ENCODE measurements around the gene MRPL10. TPM values are rescaled to one million over a fixed set of nuclear protein-coding genes. Genes with fewer than 3 reads are reported as not detected.
A peak's percentile ranks its signal among the peaks of the same experiment; 100 is the strongest.

MRPL10 gene
- 68.7 TPM for polyA plus RNA-seq (ENCODE audit: insufficient read length)

DNA sequence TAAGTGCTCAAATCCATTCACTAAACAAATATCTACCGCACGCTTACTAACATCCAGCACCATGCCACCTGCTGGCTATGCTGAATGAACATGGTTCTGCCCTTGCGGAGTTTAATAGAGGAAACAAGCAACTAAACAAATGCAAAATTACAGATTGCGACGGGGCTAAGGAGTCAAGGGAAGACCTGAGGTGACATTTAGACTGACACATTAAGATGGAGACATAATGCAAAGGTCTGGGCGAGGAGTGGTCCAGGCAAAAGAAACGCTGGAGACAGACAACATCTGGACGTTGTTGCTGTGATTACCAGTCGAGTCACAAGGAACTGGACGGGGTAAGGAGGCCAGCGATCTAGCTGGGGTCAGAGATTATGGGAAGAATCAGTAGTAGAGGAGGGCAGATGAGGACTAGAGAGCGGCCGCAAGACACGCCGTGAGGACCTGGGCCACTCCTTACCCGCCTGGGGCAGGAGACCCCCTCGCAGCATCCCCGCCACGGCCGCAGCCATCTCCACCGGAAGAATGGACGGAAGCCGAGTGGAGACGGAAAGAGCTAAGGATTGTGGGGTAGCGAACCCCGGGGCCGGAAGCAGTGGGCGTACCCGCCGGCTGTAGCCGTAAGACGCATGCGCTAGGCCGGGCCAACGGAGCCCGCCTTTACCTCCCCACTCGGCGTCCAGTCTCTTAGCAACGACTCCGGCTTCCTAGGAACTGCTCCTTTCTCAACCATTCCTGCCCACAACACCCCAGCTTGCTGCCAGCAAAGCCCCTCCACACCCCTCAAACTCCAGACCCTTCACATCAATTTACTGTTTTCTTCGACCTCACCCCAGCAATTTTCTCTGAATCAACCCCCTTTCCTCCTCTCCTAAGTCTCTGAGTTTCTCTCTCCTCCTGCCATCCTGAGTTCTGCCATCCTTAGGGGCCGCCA lies at the start of gene MRPL10, which contains the start of gene LRRC46:
Gene MRPL10, minus strand, starts transcription at position 539 of the 931 bp plus-strand sequence. Its CDS starts 30 bp downstream, at position 509.
Gene LRRC46, plus strand, starts transcription at position 668 of the 931 bp plus-strand sequence. CDS start 320 bp downstream, outside the sequence.
- peak; percentile 95 for DNase-seq

DNA sequence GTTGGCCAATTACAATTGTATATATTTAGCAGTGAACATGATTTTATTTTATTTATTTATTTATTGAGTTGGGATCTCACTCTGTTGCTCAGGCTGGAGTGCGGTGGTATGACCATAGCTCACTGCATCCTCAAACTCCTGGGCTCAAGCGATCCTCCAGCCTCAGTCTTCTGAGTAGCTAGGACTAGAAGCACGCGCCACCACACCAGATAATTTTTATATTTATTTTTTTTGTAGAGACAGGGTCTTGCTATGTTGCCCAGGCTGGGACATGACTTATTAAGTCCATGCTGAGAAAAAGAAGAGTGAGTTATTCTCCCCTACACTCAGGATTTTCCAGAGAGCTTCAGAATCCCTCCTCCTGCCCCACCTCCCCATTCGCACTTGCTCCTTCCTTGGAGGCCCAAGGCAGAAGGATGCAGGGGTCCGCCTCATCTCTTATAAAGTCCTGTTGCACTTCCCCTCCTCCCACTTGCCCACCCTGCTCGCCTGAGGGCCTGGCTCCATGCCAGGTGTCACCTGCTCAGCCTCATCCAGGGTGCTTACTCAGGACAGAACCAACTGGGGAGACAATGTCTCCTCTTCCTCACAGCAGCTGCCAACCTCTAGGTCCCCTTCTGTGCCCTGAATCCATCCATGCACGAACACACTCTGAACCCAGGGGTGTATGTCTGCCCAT lies 48.6 kb upstream of the MRPL10 start:
- no peak for DNase-seq

DNA sequence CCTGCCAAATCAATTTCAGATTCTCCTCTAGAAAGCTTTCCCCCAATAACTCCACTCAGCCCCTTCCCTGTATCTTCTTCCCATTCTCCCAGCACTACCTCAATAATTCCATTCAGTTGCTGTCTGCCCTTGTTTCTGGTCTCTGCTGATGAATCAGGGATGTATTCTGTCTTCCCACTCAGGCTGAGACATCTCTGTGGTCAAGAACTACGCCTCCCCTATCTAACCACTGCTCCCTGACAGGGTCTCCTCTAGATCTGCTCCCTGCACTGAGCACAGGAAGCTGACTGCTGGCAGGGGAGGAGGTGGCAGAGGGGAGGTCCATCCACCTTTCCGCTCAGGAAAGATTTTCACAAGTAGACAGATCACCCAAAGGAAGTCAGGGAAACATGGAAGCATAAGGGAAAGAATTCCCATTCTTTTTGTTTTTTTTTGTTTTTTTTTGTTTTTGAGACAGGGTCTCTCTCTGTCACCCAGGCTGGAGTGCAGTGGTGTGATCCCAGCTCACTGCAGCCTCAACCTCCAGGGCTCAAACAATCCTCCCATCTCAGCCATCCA lies 47.8 kb upstream of the MRPL10 start:
- no peak for DNase-seq

DNA sequence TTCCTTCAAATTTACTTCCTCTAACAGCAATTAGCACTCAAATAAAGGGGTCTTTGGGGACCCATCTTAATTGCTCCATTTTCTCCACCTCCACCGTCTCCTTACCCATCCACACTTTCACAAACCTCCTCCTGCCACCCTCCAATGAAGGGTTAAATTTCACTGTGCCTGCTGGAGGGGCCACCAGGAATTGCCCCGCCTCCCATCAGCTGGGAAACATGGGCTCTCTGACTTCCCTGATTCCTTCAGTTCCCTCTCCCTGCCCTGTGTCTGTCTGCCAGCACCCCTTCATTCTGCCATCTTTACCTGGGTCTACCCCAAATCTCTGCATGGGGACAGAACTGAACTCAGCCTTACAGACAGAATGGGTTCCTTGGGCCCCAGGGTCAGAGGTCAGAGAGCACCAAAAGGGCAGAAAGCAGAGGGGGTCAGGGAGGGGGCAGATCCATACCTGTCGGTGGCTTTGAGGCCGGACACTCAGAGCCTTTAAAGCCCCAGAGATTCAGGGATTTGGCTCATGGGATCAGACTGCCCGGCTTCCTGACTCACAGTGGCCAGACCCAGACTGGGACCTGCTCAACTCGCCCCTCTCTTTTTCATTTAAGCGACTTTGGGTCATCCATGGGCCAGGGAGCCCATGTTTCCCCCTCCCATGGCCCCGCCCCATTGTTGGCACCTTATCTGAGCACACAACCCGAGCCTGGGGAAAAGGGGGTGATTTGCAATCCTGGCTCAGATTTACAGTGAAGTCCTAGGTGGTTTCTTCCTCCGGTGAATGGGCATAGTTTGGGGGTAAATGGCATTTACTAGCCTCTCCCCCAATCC lies 47.1 kb upstream of the MRPL10 start:
- DNase-seq, result no peak

DNA sequence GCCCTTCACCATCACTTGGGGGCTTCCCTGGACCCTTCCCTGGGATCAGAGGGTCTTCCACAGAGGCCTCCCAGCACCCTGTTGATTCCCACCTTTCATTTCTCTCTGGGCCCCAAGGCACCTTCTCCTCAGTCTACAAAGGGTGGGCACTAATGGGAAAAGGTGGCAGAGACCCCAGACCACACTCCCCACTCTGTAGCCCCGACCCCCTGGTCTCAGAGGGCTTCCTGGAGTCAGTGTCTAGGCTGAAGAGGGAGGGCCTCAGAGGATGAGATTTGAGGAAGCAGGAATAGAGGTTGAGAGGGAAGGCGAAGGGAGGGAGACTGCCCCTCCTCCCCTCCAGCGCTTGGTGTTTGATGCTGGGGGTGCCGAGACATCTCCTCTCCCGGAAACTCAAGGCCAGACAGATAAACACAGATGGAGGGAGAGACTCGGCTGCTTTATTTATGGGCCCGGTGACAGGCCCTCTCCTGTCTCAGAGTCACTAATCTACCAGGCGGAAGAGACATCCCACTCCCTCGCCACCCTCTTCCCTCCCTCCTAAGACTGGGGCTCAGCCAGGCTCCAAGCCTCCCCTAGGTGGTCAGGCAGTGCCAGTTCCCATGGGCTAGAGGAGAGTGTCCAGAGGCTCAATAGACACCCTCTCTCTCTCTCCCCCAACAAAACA lies 46.2 kb upstream of the MRPL10 start:
- DNase-seq, result no peak

DNA sequence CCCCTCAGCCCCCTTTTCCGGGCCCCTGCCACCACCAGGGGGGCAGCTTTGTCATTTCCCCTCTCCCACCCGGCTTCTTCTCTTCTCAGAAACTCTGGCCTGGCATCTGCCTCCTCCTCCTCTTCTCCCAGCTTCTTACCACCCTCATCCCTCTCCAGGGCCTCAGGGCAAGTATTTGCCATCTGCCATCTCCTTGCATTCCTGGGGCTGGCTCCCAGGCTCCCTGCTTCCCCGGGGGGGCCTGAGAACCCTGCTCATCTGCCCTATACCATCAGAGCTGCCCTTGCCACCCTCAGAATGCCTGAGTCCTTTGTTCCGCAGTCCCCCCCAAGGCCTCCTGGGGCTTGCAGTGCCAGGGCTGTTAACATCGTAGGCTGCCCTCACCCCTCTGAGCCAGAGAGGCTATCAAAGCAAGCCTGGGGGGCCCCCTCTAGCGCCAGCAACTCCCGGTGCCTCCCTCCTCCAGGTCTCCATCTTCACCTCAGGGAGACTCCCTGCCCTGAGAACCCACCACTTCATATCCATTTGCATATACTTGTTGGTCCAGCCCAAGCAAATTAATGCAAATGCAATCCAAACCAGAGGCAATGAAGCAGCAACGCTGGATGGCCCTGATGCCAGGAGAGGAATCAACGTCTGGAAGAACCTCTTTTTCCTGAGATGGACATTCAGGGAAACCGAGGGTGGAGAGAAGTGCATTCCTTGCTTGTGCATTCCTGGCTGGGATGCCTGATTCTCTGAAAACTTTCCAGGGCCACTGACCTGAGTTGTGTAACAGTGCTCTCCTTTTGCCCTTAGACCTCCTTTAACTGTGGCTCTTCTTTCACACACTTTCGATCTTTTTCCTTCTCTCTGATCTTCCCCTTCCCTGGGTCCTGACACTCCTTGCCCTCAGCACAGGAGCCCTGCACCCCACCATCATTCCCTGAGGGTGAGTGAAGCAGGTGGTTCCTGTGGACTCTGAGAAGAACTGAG lies 44.0 kb upstream of the MRPL10 start:
- DNase-seq, result no peak

DNA sequence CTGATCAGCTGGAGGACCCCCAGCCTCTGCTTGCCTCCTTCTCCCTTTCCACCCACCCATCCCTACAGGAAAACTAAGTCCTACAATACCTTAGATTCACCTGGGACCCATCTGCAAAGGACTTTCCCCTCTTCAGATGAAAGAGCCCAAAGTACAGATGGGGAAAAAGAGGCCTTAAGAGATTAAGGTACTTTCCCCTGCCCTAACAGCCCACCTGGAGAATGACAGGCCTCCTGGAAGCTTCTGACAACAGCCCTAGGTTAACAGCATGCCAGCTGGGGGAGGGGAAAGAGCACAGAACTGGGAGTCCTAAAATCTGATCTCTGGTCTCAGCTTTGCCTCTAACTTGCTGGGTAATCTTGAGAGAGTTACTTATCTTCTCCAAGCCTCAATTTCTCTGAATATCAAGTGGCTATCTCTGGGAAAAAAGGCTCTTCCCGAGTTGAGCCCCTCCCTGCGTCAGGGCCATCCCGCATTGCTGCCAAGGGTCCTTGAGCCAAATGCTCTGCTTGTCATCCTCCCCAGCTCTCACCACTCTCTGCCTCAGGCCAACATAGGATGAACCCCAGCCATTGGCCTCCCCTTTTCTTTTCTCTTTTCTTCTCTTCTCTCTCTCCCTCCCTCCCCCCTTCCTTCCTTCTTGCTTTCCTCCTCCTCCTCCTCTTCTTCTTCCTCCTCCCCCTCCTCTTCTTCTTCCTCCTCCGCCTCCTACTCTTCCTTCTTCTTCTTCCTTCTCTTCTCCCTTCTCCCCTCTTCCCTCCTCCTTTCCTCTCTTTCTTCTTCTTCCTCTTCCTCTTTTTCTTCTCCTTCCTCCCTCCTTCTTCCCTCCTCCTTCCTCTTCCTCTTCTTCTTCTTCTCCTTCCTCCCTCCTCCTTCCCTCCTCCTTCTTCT lies 42.1 kb upstream of the MRPL10 start:
- no peak for DNase-seq

DNA sequence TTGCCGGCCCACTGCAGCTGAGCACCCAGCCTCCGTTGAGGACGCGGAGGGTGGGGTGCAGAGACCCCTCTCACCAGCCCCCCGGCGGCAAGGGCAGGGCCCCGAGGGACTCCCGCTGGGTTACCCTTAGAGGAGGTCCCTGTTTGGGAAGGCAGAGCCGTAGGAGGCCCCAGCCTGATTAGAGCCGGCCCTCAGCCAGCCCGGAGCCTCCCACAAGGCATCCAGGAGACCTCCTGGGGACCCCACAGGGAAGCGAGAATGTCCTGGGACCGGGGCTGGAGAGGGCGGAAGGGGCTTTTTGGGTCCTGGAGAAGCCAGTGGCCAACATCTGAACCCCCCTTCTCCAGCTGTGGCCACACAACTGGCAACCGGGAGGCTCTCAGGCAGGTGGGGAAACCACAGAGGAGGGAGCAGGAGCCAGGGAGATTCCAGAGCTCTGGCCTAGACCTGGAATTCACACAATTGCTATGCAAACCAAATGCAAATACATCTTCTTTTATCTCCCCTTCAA lies 41.4 kb upstream of the MRPL10 start:
- no peak for DNase-seq

DNA sequence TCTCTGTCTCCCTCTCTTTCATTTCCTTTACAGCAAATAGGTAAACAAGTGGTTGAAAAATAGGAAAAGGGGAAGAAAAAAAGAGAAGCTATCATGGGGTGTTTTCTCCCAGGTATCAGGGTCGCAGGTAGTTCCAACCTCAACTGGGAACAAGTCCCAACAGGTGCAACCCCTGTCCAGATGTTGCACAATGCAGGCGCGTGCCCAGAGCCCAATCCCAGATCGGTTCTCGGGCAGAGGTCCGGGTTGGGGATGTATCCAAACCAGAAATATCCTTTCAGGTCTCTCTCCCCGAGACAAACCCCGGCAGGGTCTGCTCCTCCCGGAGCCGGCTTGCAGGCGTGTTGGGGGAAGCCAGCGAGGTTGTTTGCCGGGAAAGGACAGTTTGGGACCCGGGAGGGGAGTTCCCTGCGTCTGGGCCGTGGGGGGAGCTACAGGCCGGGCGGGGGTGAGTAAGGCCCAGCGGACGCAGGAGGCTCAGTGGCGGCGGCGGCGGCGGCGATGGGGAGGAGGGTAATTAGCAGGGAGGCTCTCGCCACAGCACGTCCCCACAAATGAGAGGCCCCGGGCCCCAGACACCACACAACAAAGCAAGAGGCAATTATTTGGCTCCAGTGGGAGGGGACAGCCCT lies 40.8 kb upstream of the MRPL10 start:
- DNase-seq, result no peak

DNA sequence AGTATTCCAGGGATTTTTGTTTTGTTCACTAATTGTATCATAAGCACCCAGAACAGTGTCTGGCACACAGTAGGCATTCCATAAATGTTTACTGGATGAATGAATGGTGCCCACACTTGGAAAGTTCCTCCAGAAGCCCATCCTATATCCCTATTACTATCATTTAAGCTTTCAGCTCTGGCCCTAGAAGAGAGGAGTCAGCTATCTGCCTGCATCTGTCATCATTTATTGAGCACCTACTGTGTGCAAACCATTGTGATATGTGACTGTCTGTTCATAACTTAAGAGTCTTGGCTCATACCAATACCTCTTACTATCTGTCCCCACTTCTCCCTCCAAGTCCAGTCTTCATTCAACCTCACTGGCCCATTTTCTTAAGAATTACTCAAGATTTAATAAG lies 39.7 kb upstream of the MRPL10 start:
- no peak for DNase-seq

DNA sequence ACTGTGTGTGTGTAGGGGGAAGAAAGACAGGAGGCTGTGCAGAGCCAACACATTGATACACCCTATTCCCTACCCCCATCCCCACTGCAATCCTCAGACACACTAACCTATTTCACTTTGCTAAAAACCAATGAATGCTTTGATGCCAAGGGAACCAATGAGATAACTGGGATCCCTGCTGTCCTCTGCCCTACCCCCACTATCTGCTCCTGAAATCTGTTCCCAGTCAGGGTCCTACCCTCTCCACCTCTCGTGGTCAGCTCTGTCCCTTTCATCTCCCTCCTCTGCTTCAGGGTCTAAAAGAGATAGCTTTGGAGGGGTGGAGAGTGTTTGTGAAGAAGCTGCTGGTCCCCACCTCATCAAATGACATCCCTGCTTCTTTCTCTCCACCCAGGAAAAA lies 38.7 kb upstream of the MRPL10 start:
- DNase-seq, result no peak

DNA sequence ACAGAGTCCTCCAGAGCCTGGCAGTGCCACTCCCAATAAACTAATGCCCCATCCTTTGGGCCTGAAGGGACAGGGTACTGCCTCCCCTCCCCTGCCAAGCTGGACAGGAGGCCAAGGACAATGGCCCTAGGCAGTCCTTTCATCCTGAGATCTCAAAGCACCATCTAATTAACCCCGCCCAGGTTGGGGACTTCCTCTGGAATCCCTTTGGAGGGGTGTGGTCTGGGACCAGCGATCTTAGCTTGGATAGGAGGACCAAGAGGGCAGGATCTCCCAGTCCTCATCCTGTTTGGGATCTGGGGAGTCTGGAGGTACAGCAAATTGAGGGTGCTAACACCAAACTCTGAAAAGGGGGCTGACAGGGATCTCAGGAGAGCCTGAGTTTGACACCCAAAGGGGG lies 37.8 kb upstream of the MRPL10 start:
- DNase-seq, result no peak

DNA sequence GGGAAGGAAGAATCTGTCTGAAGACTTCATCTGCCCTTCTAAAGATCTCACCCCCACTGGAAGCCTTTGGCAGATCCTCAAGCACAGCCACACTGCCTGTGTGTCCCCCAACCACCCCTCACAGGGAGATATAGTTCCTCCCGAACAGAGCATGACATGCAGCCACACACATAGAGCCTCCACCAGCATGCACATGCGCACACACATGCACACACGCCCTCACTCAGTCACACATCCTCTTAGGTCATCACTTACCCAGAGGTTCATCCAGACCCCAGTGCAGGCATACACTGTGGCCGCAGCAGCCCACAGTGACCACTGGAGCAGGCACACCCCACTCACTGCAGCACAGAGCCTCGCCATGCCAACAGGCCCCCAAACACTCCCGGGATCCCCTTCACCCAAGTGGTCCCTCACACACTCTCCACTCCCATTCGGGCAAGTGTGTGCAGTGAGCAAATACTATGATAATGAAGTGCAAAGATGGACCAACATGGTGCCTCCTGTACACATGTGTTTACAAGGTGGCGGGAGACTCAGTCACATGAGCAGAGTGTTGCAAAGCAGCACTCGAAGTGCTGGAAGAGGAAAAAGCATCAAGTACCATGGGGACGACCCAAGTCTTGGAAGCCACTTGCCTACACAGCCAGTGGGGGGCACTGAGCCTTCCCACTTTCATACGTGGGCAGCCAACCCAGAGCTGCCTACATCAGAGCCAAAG lies 36.6 kb upstream of the MRPL10 start:
- no peak for DNase-seq

DNA sequence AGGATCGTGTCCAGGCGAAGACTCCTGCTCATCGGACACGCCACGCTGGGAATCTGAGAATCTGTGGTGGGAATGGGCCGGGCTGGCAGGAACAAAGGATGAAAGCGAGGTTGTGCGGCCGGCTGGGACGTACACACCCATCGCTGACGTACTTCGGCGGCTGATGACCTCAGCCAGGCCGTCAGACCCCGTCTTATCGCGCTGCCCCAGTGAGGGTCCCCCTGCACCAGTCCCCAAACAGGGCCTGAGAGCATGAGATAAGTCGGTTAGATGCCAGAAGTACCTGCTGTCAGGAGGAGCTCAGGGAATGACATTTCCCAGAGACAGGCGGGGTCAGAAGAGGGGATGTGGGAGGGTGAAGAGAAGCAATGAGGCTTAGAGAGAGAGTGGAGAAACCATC lies 35.6 kb upstream of the MRPL10 start:
- no peak for DNase-seq

DNA sequence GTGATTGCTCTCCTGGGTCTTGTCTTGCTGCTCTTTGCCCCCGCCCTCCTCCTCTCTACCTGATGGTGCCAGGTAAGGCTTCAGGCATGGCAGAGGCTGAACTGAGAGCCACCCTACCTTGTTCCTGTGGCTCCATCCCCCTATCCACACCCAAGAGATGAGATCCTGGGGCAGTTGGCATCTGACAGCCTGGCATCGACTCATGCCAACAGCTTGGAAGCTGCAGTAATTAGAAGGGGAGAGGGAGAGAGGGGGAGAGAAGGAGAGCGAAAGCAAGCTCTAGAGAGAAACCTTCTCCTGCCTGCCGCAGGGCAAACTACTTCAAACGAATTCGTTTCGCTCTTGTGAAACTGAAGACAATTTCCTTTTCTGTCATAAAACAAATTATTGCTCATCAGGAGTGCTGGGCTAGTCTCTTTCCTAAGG lies 33.5 kb upstream of the MRPL10 start:
- DNase-seq, result no peak

DNA sequence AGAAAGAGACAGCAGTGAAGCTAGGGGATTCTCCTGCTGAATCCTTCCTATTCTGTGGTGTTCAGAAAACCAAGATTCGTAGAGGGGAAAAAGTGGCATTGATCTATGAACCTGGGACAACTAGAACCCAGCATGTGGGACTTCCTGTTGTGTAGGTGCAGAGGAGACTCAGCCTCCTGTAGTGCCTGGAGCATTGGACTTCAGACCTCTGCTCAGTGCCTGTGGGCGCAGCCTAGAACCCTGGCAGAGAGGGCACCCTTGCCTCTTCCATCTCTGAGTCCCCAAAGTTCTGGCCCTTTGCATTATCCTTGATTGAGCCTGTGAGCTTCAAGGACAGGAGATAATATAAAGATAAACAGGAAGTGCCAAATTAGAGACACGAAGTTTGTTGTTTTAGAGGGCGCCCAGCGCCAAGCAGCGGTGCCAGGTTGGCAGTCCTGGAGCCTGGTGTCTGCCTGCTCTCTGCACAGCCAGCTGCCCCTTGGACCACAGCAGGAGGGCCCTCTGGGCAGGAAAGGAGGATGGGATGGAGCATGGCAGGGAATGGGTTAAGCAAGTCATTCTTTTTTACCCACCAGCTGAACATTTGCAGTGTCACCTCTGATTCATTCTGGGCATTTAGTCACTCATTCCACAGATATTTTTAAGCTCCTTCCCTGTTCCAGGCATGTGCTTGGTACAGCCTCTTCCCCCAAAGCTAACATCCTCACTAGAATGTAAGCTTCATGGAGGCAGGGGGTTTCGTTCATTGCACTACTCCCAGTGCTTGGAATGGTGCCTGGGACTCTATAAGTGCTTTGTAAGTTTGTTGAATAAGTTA lies 31.5 kb upstream of the MRPL10 start:
- DNase-seq, result no peak

DNA sequence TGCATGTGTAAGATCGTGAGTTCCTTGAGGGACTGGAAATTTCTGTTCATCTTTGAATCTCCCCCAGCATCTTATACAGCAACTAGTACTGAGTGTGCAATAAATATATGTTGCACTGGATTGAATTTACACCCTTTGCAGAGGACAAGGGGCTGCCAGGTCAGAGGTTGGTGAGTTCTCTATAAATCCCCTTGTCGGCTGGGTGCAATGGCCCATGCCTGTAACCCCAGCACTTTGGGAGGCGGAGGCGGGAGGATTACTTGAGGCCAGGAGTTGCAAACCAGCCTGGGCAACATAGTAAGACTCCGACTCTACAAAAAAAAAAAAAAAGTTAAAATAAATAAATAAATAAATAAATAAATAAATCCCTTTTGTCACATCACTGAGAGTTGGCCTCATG lies 29.0 kb upstream of the MRPL10 start:
- no peak for DNase-seq
